GM12878 (cell line): ENCODE measurements around the gene LCP1.

ENCODE experiments used
- CTCF ChIP-seq, 3 experiments: IDR thresholded peaks in 2 of 3; conservative IDR thresholded peaks in 1 of 3; 2 replicates each; pipeline ENCODE4 v1.5.1; 2011; ENCODE audit warnings: low read depth in 3 of 3, low read length in 3 of 3, mild to moderate bottlenecking in 3 of 3, control low read depth in 2 of 3, moderate library complexity in 2 of 3, inconsistent platforms in 1 of 3, mixed read lengths in 1 of 3; ENCODE audit not compliant: control insufficient read depth in 2 of 3, insufficient read depth in 1 of 3; ENCODE audit errors: extremely low read depth in 1 of 3
- EED ChIP-seq: sonication (generic); IDR thresholded peaks from 2 replicates; pipeline ENCODE4 v1.6.1; 2016; ENCODE audit warnings: antibody characterized with exemption, low read depth
- HDAC6 ChIP-seq: fragments of 200-600 bp; sonication (generic); IDR thresholded peaks from one replicate; pipeline ENCODE4 v1.8.0; 2017; ENCODE audit warnings: antibody characterized with exemption; ENCODE audit not compliant: unreplicated experiment
- KAT2A ChIP-seq: conservative IDR thresholded peaks from 2 replicates; pipeline ENCODE4 v1.6.1; 2011; ENCODE audit warnings: low read depth, low read length; ENCODE audit not compliant: control insufficient read depth
- STAT3 ChIP-seq: IDR thresholded peaks from 2 replicates; pipeline ENCODE4 v1.6.1; 2011; ENCODE audit warnings: low read depth, low read length, improper control_type of control experiment
- TAF1 ChIP-seq: IDR thresholded peaks from 2 replicates; pipeline ENCODE4 v1.6.1; 2011; ENCODE audit warnings: mild to moderate bottlenecking, low read depth, low read length, borderline replicate concordance

GRCh38 chr13:46124531-46124966 lies 57.4 kb downstream of the LCP1 start:
- TF ChIP-seq CTCF (IDR thresholded peaks at IDR 0.05 in 2 of 3, conservative IDR thresholded peaks at IDR 0.05 in 1 of 3; ENCODE audit: control insufficient read depth in 2 of 3, extremely low read depth in 1 of 3, insufficient read depth in 1 of 3, low read depth in 3 of 3, low read length in 3 of 3) (no peak), STAT3 (no peak), EED (no peak; the same call in 1 of the 2 replicates), HDAC6 (no peak), KAT2A (no peak), TAF1 (no peak)
